HCT116 (cell line): ENCODE measurements around the gene MIA2. TPM values are rescaled to one million over a fixed set of nuclear protein-coding genes. Genes with fewer than 3 reads are reported as not detected.

Experiments
- ATAC-seq: fragments of 200-7000 bp; cut with Tn5 transposase; 2 replicates; pipeline ENCODE4 v1.9.1; 2020; ENCODE audit warnings: mild to moderate bottlenecking, moderate library complexity
- BruUV-seq: library from RNA; stranded (reverse); fragments of 400-500 nt; replicated peaks from 2 replicates; lab custom pipeline; 2021; lab: Mats Ljungman, UMichigan
- CTCF ChIA-PET: fragments of 300-600 bp; sonication (Branson Sonifier 250); formaldehyde crosslinking; loops from one replicate; lab custom pipeline; 2021; ENCODE audit warnings: antibody characterized with exemption; lab: Charles Lee
- POLR2A ChIA-PET: fragments of 300-600, 350-600 bp; sonication (Branson Sonifier 250); formaldehyde crosslinking; loops from one replicate; lab custom pipeline; 2021; ENCODE audit warnings: antibody characterized with exemption; lab: Charles Lee
- RAD21 ChIA-PET, 2 experiments: fragments of 300-600 bp; sonication (Branson Sonifier 250); formaldehyde crosslinking; loops; one replicate each; lab custom pipeline; 2023; ENCODE audit warnings: low total read pairs in 2 of 2; ENCODE audit not compliant: uncharacterized antibody in 2 of 2, unreplicated experiment in 2 of 2, low non-redundant PET in 1 of 2; lab: Charles Lee
- DNase-seq: peaks from one replicate; pipeline ENCODE4 v3.0.0-alpha.2; 2010; ENCODE audit warnings: low read depth, low spot score
- H2AFZ ChIP-seq: fragments of 200-600 bp; shearing (Covaris generic), sonication (generic); 2 replicates; pipeline ENCODE4 v1.6.1; 2017; ENCODE audit warnings: low read depth, mixed run types, mixed read lengths, antibody characterized with exemption, low read length; ENCODE audit not compliant: poor library complexity, severe bottlenecking
- H3K27ac ChIP-seq: 2 replicates; pipeline ENCODE4 v1.5.1; 2012; ENCODE audit warnings: low read depth, low read length
- H3K27me3 ChIP-seq: fragments of 200-600 bp; sonication (generic); 2 replicates; pipeline ENCODE4 v1.6.1; 2016; ENCODE audit warnings: mixed run types, low read length, mixed read lengths; ENCODE audit not compliant: insufficient read depth
- H3K36me3 ChIP-seq, 2 experiments: fragments of 200-500 bp in 1 of 2; fragments of 200-600 bp in 1 of 2; sonication (Bioruptor generic) in 1 of 2; sonication (generic) in 1 of 2; 2 replicates each; pipeline versions ENCODE4 v1.5.1 to v1.6.1; 2014 to 2016; ENCODE audit warnings: low read length in 2 of 2, inconsistent platforms in 1 of 2, mixed read lengths in 1 of 2, mixed run types in 1 of 2; ENCODE audit not compliant: insufficient read depth in 2 of 2, control insufficient read depth in 1 of 2
- H3K4me1 ChIP-seq, 2 experiments: fragments of 200-600 bp in 1 of 2; sonication (generic) in 1 of 2; 2 replicates each; pipeline versions ENCODE4 v1.5.1 to v1.6.1; 2012 to 2017; ENCODE audit warnings: low read length in 2 of 2, inconsistent platforms in 1 of 2, mild to moderate bottlenecking in 1 of 2, mixed read lengths in 1 of 2, mixed run types in 1 of 2, moderate library complexity in 1 of 2; ENCODE audit not compliant: insufficient read depth in 2 of 2, control insufficient read depth in 1 of 2
- H3K4me2 ChIP-seq: fragments of 200-600 bp; sonication (generic); 2 replicates; pipeline ENCODE4 v1.6.1; 2017; ENCODE audit warnings: mixed run types, low read length, mixed read lengths
- H3K4me3 ChIP-seq, 2 experiments: fragments of 200-600 bp in 1 of 2; sonication (generic) in 1 of 2; replicated peaks in 1 of 2; 2 replicates each; pipeline ENCODE4 v1.5.1; 2011 to 2016; ENCODE audit warnings: low read length in 2 of 2, control low read depth in 1 of 2, low read depth in 1 of 2, mild to moderate bottlenecking in 1 of 2, mixed read lengths in 1 of 2, mixed run types in 1 of 2
- H3K79me2 ChIP-seq: fragments of 200-600 bp; sonication (generic); 2 replicates; pipeline ENCODE4 v1.6.1; 2017; ENCODE audit warnings: mild to moderate bottlenecking, mixed run types, low read length, moderate library complexity, mixed read lengths; ENCODE audit not compliant: insufficient read depth
- H3K9ac ChIP-seq: fragments of 200-600 bp; sonication (generic); 2 replicates; pipeline ENCODE4 v1.6.1; 2016; ENCODE audit warnings: low read length, mixed read lengths
- H3K9me2 ChIP-seq: fragments of 200-600 bp; sonication (generic), shearing (Covaris generic); 2 replicates; pipeline ENCODE4 v1.6.1; 2017; ENCODE audit warnings: mixed run types, mild to moderate bottlenecking, moderate library complexity; ENCODE audit not compliant: insufficient read depth
- H3K9me3 ChIP-seq, 2 experiments: fragments of 200-500 bp in 1 of 2; fragments of 200-600 bp in 1 of 2; sonication (Bioruptor generic) in 1 of 2; sonication (generic) in 1 of 2; 2 replicates each; pipeline ENCODE4 v1.6.1; 2014 to 2017; ENCODE audit warnings: low read length in 2 of 2, mixed read lengths in 2 of 2, inconsistent platforms in 1 of 2, low read depth in 1 of 2, mild to moderate bottlenecking in 1 of 2, mixed run types in 1 of 2, moderate library complexity in 1 of 2; ENCODE audit not compliant: control insufficient read depth in 1 of 2, insufficient read depth in 1 of 2
- H4K20me1 ChIP-seq: fragments of 200-600 bp; sonication (generic), shearing (Covaris generic); 2 replicates; pipeline ENCODE4 v1.6.1; 2017; ENCODE audit warnings: mixed run types, mild to moderate bottlenecking, moderate library complexity; ENCODE audit not compliant: insufficient read depth
- CBX3 ChIP-seq: IDR thresholded peaks from 2 replicates; pipeline ENCODE4 v1.6.1; 2012; ENCODE audit warnings: low read depth
- CEBPB ChIP-seq: IDR thresholded peaks from 2 replicates; pipeline ENCODE4 v1.6.1; 2012; ENCODE audit warnings: low read depth
- FOSL1 ChIP-seq: IDR thresholded peaks from 2 replicates; pipeline ENCODE4 v1.6.1; 2012; ENCODE audit warnings: low read depth
- JUND ChIP-seq: IDR thresholded peaks from 2 replicates; pipeline ENCODE4 v1.6.1; 2012
- SP1 ChIP-seq: IDR thresholded peaks from 2 replicates; pipeline ENCODE4 v1.6.1; 2012; ENCODE audit warnings: low read depth
- SRF ChIP-seq: IDR thresholded peaks from 2 replicates; pipeline ENCODE4 v1.6.1; 2012; ENCODE audit warnings: low read depth
- YY1 ChIP-seq: IDR thresholded peaks from 2 replicates; pipeline ENCODE4 v1.6.1; 2011; ENCODE audit warnings: low read length, low read depth, moderate library complexity, mild to moderate bottlenecking; ENCODE audit not compliant: insufficient replicate concordance; ENCODE audit errors: extremely low read depth
- ZFX ChIP-seq: fragments of 450-650 bp; IDR thresholded peaks from 2 replicates; pipeline ENCODE4 v1.6.1; 2017
- intact Hi-C: fragments of 100-400 bp; cut with micrococcal nuclease; formaldehyde crosslinking; loops from 2 replicates; pipeline ENCODE4 v1.10.0; 2022
- total RNA-seq: library from RNA; stranded (reverse); gene quantifications from one replicate; pipeline ENCODE4 v1.2.1, GENCODE V29; 2021; ENCODE audit not compliant: unreplicated experiment
- TF ChIP-seq, protein P1 (sequence below): IDR thresholded peaks from 2 replicates; pipeline ENCODE4 v1.6.1; 2012

MIA2 gene
- total RNA-seq, 1 experiment from 2014 or later = 31.1 TPM

DNA sequence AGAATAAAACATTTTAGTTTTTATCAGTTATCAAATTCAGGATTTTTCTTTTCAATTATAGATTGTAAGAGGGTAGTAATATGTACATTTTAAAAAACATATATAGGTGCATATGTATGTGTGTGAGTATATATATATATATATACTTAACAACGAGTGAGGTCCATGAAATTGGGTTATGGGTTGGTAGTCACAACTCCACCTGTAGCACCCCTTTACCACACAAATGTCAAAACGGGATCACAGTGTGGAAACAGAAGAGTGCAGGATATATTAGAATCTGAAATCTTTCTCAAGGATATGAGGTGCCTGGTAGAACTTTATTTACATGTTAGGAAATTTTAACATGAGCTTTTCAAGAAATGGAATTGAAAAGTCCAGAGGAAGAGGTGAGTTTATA is 31.3 kb downstream of the MIA2 start:
- no TSS peak for BruUV-seq

GRCh38 chr14:39265806-39266524 is 32.2 kb downstream of the MIA2 start:
- RAD21 ChIA-PET = interaction anchor here (0.9 to 1.2 kb wide), 2 partner anchors 9 to 34 kb away, joined by 3 read pairs; no protein-coding TSS in a partner anchor
- peaks cover 26 to 51% of the 10 kb centered on the region in 2 experiments for H3K4me1 ChIP-seq
- peak overlapping the region; percentile 91 for H3K27ac ChIP-seq
- H4K20me1 ChIP-seq = no peaks in the 10 kb centered on the region
- TSS peak; percentile 88 for BruUV-seq
- H3K9me2 ChIP-seq = no peaks in the 10 kb centered on the region
- no peaks in the 10 kb centered on the region for H3K27me3 ChIP-seq
- POLR2A ChIA-PET = interaction anchor here (0.6 to 1.8 kb wide), 3 partner anchors 12 to 160 kb away, joined by 3 to 7 read pairs (median 3); no protein-coding TSS in a partner anchor
- intact Hi-C loops = loop anchor here (5.0 kb wide), 3 partner anchors 49 to 166 kb away; partner anchors contain the start of genes FBXO33 and GEMIN2
- TF ChIP-seq SP1 (peak; percentile 16; the same call in 1 of the 2 replicates), SRF (no peak), JUND (0 out of 2 replicates have a peak, but pooled peaks have one; percentile 4)
- TF ChIP-seq, all 23 proteins: peak for 2
- no peaks in the 10 kb centered on the region for H3K9me3 ChIP-seq
- DNase-seq = no peak
- H3K9ac ChIP-seq = peak overlapping the region; percentile 86
- no peaks in the 10 kb centered on the region for H3K36me3 ChIP-seq
- CTCF ChIA-PET = no interaction called here
- H3K4me3 ChIP-seq = peak overlapping the region; percentile 85 to 93
- H2AFZ ChIP-seq = no peak overlapping the region
- ATAC-seq = peak; percentile 2
- peak overlapping the region; percentile 76 for H3K4me2 ChIP-seq
- H3K79me2 ChIP-seq = peaks cover 36% of the 10 kb centered on the region

More for the DNA sequence above, 31.3 kb downstream of the MIA2 start:
- Histone ChIP-seq H2AFZ (peak overlapping the region; percentile 28), H3K36me3 (no peaks in the 10 kb centered on the region), H3K4me1 (peaks cover 26 to 50% of the 10 kb centered on the region in 2 experiments), H3K4me2 (peak overlapping the region; percentile 76), H3K27ac (peak overlapping the region; percentile 91; the same call in 1 of the 2 replicates), H3K79me2 (peaks cover 28% of the 10 kb centered on the region), H3K4me3 (peak overlapping the region; percentile 19 to 93), H4K20me1 (no peaks in the 10 kb centered on the region), H3K9ac (peak overlapping the region; percentile 86), H3K27me3 (no peaks in the 10 kb centered on the region), H3K9me2 (no peaks in the 10 kb centered on the region), H3K9me3 (no peaks in the 10 kb centered on the region)
- TF ChIP-seq, protein P1, sequence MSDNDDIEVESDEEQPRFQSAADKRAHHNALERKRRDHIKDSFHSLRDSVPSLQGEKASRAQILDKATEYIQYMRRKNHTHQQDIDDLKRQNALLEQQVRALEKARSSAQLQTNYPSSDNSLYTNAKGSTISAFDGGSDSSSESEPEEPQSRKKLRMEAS = 0 out of 2 replicates have a peak, but pooled peaks have one; percentile 20
- TF ChIP-seq CEBPB (peak; percentile 19; the same call in 1 of the 2 replicates), SP1 (peak; percentile 63), CBX3 (peak; percentile 36; the same call in 1 of the 2 replicates), FOSL1 (no peak), ZFX (no peak), YY1 (no peak)
- intact Hi-C loops = loop anchor here (5.0 kb wide), 3 partner anchors 48 to 167 kb away; partner anchors contain the start of genes FBXO33 and GEMIN2
- CTCF ChIA-PET = no interaction called here
- ATAC-seq = no peak
- RAD21 ChIA-PET = no interaction called here
- peak; percentile 41 for DNase-seq
- POLR2A ChIA-PET = interaction anchor here (1.6 to 1.8 kb wide), 2 partner anchors 11 to 95 kb away, joined by 5 to 7 read pairs; partner anchors contain the start of gene TRAPPC6B
